HepG2 (cell line): ENCODE measurements around the gene MAN2A2. TPM values are rescaled to one million over a fixed set of nuclear protein-coding genes. Genes with fewer than 3 reads are reported as not detected.

Source experiments
- ARHGAP35 ChIP-seq: sonication (generic); formaldehyde crosslinking; IDR thresholded peaks from 2 replicates; pipeline ENCODE4 v1.9.0; 2022; ENCODE audit warnings: mild to moderate bottlenecking, inconsistent platforms, moderate library complexity, missing genetic modification reagents, borderline replicate concordance
- ARID2 ChIP-seq: sonication (generic); formaldehyde crosslinking; IDR thresholded peaks from 2 replicates; pipeline ENCODE4 v1.8.1; 2022; ENCODE audit warnings: mild to moderate bottlenecking, missing genetic modification reagents, borderline replicate concordance
- ASH2L ChIP-seq: fragments of 300-600, 200-600 bp; sonication (generic); IDR thresholded peaks from 2 replicates; pipeline ENCODE4 v1.7.0; 2017; ENCODE audit warnings: low read depth, mild to moderate bottlenecking, moderate library complexity, mixed read lengths, low read length; ENCODE audit not compliant: insufficient read length
- BRCA1 ChIP-seq: sonication (generic); formaldehyde crosslinking; IDR thresholded peaks from 2 replicates; pipeline ENCODE4 v1.4.0; 2020; ENCODE audit warnings: missing genetic modification reagents
- CBX5 ChIP-seq: sonication (generic); formaldehyde crosslinking; IDR thresholded peaks from 2 replicates; pipeline ENCODE4 v1.4.0; 2020; ENCODE audit warnings: missing genetic modification reagents, borderline replicate concordance
- EZH2 ChIP-seq: conservative IDR thresholded peaks from 2 replicates; pipeline ENCODE4 v1.6.1; 2012; ENCODE audit warnings: mild to moderate bottlenecking, low read depth, low read length, moderate library complexity
- FOXJ3 ChIP-seq: sonication (generic); formaldehyde crosslinking; IDR thresholded peaks from 2 replicates; pipeline ENCODE4 v1.4.0; 2020; ENCODE audit warnings: missing genetic modification reagents, mild to moderate bottlenecking, borderline replicate concordance
- IRF2 ChIP-seq: IDR thresholded peaks from 2 replicates; pipeline ENCODE4 v1.6.1; 2018; ENCODE audit warnings: missing genetic modification reagents, missing compliant biosample characterization
- NFKB2 ChIP-seq: sonication (generic); formaldehyde crosslinking; IDR thresholded peaks from 2 replicates; pipeline ENCODE4 v1.4.0; 2020; ENCODE audit warnings: missing genetic modification reagents, borderline replicate concordance
- PPARG ChIP-seq: conservative IDR thresholded peaks from 2 replicates; pipeline ENCODE4 v1.6.1; 2016; ENCODE audit warnings: missing biosample characterization, missing genetic modification reagents
- ZFP37 ChIP-seq: sonication (generic); formaldehyde crosslinking; IDR thresholded peaks from 2 replicates; pipeline ENCODE4 v1.4.0; 2020; ENCODE audit warnings: missing genetic modification reagents, borderline replicate concordance
- ZNF501 ChIP-seq: sonication (generic); formaldehyde crosslinking; IDR thresholded peaks from 2 replicates; pipeline ENCODE4 v1.5.1; 2020; ENCODE audit warnings: mild to moderate bottlenecking, moderate library complexity, missing genetic modification reagents
- ZNF850 ChIP-seq: sonication (generic); formaldehyde crosslinking; conservative IDR thresholded peaks from 2 replicates; pipeline ENCODE4 v1.9.0; 2021; ENCODE audit warnings: mild to moderate bottlenecking, missing genetic modification reagents
- polyA plus RNA-seq, 8 experiments: library from polyadenylated mRNA; depleted of rRNA in 3 of 8; stranded (reverse) in 7 of 8; unstranded in 1 of 8; fragments of >200 nt; fragmentation: Illumina TruSeq in 4 of 8; extraction: Trizol in 4 of 8; gene quantifications; 2 replicates each; pipeline versions ENCODE4 v1.2.1 to v1.2.3, GENCODE V29; 2011 to 2016; ENCODE audit warnings: low read depth in 4 of 8, missing spikeins in 1 of 8, mixed read lengths in 1 of 8; ENCODE audit not compliant: insufficient read depth in 1 of 8
- total RNA-seq, 5 experiments: library from RNA; depleted of rRNA; stranded (reverse); fragments of >200 nt; fragmentation: Illumina TruSeq; extraction: Trizol; gene quantifications; 2 replicates each; pipeline ENCODE4 v1.2.3, GENCODE V29; 2016; ENCODE audit warnings: low read depth in 1 of 5
- TF ChIP-seq, protein P1 (sequence below): sonication (generic); formaldehyde crosslinking; IDR thresholded peaks from 2 replicates; pipeline ENCODE4 v1.4.0; 2020; ENCODE audit warnings: missing genetic modification reagents
- TF ChIP-seq, protein P2 (sequence below): IDR thresholded peaks from 2 replicates; pipeline ENCODE4 v1.6.1; 2012; ENCODE audit warnings: inconsistent platforms
- TF ChIP-seq, protein P3 (sequence below): sonication (generic); formaldehyde crosslinking; IDR thresholded peaks from 2 replicates; pipeline ENCODE4 v1.4.0; 2020; ENCODE audit warnings: mild to moderate bottlenecking, missing genetic modification reagents, borderline replicate concordance
- TF ChIP-seq, protein P4 (sequence below): sonication (generic); formaldehyde crosslinking; IDR thresholded peaks from 2 replicates; pipeline ENCODE4 v1.4.0; 2020; ENCODE audit warnings: mild to moderate bottlenecking, low read depth, missing genetic modification reagents
- TF ChIP-seq, protein P5 (sequence below): sonication (generic); formaldehyde crosslinking; IDR thresholded peaks from 2 replicates; pipeline ENCODE4 v1.4.0; 2020; ENCODE audit warnings: mild to moderate bottlenecking, missing genetic modification reagents, borderline replicate concordance

MAN2A2 gene
- total and polyA plus RNA-seq, 2 of the 13 experiments (the other 11 are each of a cell fraction or from before 2014, with no cell fraction given): 17.5 to 51.5 TPM

DNA sequence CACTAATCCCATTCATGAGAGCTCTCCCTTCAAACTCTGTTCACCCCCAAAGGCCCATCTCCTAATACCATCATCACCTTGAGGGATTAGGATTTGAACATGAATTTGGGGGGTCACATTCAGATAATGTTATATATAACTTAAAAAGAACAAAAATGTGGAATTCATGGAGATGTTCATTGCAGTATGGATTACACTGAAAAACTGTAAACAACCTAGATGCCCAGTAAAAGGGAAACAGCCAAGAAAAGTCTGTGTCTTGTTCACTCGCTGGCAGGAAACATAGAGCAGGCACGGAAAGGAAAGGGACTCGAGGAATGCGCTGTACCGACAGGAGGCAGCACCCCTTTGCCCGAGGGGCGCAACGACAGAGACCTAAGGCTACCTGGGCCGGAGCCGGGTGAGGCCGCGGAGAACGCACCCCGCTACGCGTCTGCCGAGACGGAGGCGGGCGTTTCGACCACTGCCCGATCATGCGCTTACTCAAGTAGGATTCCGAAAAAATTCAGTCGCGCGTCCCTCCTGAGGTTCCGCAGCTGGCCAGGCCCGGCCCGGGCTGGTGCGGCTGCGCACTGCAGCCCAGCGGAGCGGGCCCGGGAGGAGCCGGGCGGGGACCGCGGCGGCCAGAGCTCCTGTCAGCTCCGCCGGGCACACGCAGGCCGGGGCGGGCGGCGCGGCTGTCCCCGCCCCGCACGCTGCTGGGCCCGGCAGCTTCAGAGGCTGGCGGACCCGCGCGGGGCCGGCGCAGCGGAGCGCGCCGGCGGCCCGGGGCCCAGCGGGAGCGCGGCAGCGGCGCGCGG, 862 bp upstream of the MAN2A2 start (continued):
- TF ChIP-seq CBX5 (CRISPR knock-in tag) (peak; percentile 72; the same call in 1 of the 2 replicates), ASH2L (peak; percentile 62), IRF2 (CRISPR knock-in tag) (peak; percentile 67; the same call in 1 of the 2 replicates), ZNF850 (CRISPR knock-in tag) (no peak), NFKB2 (CRISPR knock-in tag) (peak; percentile 47; the same call in 1 of the 2 replicates), EZH2 (no peak), ARHGAP35 (CRISPR knock-in tag) (peak; percentile 83; the same call in 1 of the 2 replicates), FOXJ3 (no peak), BRCA1 (CRISPR knock-in tag) (0 out of 2 replicates have a peak, but pooled peaks have one; percentile 70), PPARG (CRISPR knock-in tag) (peak; percentile 45; the same call in 1 of the 2 replicates), ARID2 (no peak), ZNF501 (CRISPR knock-in tag) (no peak), ZFP37 (CRISPR knock-in tag) (no peak)
- TF ChIP-seq, protein P1, sequence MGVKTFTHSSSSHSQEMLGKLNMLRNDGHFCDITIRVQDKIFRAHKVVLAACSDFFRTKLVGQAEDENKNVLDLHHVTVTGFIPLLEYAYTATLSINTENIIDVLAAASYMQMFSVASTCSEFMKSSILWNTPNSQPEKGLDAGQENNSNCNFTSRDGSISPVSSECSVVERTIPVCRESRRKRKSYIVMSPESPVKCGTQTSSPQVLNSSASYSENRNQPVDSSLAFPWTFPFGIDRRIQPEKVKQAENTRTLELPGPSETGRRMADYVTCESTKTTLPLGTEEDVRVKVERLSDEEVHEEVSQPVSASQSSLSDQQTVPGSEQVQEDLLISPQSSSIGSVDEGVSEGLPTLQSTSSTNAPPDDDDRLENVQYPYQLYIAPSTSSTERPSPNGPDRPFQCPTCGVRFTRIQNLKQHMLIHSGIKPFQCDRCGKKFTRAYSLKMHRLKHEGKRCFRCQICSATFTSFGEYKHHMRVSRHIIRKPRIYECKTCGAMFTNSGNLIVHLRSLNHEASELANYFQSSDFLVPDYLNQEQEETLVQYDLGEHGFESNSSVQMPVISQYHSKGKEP (CRISPR knock-in tag): no peak
- TF ChIP-seq, protein P2, sequence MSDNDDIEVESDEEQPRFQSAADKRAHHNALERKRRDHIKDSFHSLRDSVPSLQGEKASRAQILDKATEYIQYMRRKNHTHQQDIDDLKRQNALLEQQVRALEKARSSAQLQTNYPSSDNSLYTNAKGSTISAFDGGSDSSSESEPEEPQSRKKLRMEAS: peak; percentile 58
- TF ChIP-seq, protein P3, sequence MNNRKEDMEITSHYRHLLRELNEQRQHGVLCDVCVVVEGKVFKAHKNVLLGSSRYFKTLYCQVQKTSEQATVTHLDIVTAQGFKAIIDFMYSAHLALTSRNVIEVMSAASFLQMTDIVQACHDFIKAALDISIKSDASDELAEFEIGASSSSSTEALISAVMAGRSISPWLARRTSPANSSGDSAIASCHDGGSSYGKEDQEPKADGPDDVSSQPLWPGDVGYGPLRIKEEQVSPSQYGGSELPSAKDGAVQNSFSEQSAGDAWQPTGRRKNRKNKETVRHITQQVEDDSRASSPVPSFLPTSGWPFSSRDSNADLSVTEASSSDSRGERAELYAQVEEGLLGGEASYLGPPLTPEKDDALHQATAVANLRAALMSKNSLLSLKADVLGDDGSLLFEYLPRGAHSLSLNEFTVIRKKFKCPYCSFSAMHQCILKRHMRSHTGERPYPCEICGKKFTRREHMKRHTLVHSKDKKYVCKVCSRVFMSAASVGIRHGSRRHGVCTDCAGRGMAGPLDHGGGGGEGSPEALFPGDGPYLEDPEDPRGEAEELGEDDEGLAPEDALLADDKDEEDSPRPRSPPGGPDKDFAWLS (CRISPR knock-in tag): no peak
- TF ChIP-seq, protein P4, sequence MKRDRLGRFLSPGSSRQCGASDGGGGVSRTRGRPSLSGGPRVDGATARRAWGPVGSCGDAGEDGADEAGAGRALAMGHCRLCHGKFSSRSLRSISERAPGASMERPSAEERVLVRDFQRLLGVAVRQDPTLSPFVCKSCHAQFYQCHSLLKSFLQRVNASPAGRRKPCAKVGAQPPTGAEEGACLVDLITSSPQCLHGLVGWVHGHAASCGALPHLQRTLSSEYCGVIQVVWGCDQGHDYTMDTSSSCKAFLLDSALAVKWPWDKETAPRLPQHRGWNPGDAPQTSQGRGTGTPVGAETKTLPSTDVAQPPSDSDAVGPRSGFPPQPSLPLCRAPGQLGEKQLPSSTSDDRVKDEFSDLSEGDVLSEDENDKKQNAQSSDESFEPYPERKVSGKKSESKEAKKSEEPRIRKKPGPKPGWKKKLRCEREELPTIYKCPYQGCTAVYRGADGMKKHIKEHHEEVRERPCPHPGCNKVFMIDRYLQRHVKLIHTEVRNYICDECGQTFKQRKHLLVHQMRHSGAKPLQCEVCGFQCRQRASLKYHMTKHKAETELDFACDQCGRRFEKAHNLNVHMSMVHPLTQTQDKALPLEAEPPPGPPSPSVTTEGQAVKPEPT (CRISPR knock-in tag): no peak
- TF ChIP-seq, protein P5, sequence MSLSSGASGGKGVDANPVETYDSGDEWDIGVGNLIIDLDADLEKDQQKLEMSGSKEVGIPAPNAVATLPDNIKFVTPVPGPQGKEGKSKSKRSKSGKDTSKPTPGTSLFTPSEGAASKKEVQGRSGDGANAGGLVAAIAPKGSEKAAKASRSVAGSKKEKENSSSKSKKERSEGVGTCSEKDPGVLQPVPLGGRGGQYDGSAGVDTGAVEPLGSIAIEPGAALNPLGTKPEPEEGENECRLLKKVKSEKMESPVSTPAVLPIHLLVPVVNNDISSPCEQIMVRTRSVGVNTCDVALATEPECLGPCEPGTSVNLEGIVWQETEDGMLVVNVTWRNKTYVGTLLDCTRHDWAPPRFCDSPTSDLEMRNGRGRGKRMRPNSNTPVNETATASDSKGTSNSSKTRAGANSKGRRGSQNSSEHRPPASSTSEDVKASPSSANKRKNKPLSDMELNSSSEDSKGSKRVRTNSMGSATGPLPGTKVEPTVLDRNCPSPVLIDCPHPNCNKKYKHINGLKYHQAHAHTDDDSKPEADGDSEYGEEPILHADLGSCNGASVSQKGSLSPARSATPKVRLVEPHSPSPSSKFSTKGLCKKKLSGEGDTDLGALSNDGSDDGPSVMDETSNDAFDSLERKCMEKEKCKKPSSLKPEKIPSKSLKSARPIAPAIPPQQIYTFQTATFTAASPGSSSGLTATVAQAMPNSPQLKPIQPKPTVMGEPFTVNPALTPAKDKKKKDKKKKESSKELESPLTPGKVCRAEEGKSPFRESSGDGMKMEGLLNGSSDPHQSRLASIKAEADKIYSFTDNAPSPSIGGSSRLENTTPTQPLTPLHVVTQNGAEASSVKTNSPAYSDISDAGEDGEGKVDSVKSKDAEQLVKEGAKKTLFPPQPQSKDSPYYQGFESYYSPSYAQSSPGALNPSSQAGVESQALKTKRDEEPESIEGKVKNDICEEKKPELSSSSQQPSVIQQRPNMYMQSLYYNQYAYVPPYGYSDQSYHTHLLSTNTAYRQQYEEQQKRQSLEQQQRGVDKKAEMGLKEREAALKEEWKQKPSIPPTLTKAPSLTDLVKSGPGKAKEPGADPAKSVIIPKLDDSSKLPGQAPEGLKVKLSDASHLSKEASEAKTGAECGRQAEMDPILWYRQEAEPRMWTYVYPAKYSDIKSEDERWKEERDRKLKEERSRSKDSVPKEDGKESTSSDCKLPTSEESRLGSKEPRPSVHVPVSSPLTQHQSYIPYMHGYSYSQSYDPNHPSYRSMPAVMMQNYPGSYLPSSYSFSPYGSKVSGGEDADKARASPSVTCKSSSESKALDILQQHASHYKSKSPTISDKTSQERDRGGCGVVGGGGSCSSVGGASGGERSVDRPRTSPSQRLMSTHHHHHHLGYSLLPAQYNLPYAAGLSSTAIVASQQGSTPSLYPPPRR (CRISPR knock-in tag): no peak
